HG02970 (cell line): ENCODE data around the gene MGAT4A.
"Not testable (repeated sequence)": the region's sequence is repeated elsewhere in the genome, so short reads cannot be mapped to it uniquely, and the experiment has no call there.

ENCODE experiments used
- ATAC-seq: cut with Tn5 transposase; IDR thresholded peaks from one replicate; pipeline ENCODE4 v1.9.1; 2021; ENCODE audit warnings: mild to moderate bottlenecking, moderate library complexity, moderate number of reproducible peaks; ENCODE audit not compliant: unreplicated experiment, low FRiP score

MGAT4A gene

DNA sequence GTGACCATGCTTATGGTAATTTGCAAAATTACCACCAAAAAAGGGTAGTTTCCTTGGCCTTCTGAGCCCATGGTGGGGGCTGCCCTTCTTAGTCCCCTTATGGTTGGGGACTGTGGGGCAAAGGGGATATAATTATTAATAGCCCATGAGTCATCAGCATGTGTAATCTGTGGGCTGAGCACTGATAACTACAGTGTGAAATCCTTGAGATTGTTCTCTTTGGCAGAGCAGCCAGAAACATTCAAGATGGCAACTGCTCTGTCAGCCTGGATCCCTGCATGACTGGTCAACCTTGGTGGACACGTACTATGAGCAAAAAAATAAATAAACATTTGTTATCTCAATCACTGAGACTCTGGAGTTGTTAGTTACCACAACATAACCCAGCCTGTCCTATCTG lies 61.3 kb downstream of the MGAT4A start:
- no peak for ATAC-seq

DNA sequence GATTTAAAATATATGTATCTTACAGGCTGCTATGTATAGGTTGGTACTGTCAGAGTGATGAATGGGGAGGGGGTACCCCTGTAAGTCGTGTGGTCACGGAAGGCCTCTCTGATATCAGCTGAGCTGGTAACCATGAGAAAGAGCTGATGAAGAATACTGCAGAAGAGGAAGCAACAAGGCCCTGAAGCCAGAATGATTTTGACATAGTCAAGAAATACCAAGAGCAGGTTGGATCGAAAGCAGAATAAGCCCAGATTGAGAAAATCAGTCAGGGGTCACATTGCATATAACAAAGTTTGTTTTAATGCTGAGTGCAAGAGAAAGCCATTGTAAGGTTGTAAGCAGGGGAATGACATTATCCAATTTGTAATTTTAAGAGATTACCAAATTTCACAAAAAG lies 65.3 kb downstream of the MGAT4A start:
- no peak for ATAC-seq

DNA sequence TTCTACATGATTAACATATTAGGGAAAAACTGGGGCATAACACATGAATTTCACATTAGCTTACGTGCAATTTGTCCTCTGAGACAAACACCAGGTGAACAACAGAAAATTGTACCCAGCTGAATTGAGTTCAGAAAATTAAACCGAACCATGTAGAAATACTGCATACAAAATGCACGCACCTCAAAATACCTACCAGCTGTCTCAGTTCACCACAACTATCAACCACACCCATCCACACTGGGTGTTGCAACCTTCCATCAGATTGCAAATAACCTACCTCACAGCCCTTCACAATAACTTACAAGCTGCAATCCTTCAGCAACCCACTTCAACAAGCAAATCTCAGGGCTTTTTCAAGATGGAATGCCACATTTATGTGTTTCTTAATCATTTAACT lies 66.6 kb downstream of the MGAT4A start:
- no peak for ATAC-seq

DNA sequence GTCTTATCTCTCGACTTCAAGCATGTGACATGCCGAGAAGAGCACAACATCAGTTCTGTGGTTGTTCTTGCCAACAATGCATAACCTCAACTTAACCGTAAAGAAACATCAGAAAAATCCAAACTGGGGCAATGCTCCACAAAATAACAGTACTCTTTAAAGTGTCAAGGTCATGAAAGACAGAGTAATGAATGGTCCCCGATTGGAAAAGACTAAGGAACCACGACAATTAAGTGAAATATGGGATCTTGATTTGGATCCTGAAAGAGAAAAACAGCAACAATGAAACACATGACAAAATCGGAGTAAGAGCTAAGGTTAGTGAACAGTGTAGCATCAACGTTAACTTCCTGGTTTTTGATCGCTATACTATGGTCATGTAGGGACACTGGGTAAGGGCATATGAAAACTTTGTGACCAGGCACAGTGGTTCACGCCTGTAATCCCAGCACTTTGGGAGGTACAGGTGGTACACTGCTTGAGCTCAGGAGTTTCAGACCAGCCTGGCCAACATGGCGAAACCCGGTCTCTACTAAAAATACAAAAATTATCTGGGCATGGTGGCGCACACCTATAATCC lies 67.3 kb downstream of the MGAT4A start:
- no peak for ATAC-seq

DNA sequence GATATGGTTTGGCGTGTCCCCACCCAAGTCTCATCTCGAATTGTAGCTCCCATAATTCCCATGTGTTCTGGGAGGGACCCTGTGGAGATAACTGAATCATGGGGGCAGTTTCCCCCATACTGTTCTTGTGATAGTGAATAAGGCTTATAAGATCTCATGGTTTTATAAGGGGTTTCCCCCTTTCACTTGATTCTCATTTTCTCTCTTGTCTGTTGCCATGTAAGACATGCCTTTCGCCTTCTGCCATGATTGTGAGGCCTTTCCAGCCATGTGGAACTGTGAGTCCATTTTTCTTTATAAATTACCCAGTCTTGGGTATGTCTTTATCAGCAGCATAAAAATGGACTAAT lies 71.5 kb downstream of the MGAT4A start:
- not testable (repeated sequence) for ATAC-seq

DNA sequence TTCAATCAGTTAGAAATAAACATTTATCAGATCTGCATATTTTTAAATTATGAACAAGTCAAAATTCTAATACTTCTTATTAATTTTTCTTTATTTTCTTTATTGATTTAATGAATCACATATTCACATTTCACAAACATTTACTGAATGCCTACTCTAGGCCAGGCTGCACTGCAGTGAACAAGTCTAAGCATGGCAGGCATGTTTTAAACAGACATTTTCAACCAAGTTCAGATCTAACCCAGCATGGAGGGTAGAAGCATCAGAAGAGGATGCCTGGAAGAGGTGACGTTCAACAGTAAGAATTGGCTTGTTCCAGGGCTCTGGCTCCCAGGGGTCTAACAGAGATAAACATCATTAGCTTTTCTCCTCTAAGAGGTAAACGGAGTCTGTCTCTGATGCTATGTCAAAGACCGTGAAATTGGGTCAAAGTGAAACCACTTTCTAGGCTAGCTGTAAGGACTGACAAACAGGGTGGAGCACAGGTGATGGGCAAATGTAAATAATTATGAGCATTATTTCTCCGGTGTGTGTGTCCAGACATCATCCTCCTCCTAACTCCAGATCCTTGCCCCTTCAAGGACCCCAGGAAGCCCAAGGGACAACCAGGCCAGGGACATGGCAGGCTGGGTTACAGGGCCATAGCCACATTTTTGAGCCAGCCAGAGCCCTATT lies 72.0 kb downstream of the MGAT4A start:
- ATAC-seq, result no peak

DNA sequence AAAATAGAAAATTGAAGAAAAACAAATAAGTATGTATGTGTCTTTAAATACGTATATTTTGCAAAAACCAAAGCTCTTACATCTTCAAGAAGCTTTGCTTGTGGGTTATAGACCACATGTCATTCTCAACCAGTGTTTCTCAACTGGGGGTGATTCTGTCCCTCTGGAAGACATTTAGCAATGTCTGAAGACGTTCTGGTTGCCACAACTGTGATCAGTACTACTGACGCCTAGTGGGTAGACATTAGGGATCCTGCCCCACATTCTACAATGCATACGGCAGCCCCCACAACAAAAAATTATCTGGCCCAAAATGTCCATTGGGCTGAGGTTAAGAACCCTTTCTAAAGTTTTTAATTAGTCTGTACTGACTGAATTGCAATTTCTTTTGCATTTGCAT lies 74.1 kb downstream of the MGAT4A start:
- ATAC-seq, result no peak

DNA sequence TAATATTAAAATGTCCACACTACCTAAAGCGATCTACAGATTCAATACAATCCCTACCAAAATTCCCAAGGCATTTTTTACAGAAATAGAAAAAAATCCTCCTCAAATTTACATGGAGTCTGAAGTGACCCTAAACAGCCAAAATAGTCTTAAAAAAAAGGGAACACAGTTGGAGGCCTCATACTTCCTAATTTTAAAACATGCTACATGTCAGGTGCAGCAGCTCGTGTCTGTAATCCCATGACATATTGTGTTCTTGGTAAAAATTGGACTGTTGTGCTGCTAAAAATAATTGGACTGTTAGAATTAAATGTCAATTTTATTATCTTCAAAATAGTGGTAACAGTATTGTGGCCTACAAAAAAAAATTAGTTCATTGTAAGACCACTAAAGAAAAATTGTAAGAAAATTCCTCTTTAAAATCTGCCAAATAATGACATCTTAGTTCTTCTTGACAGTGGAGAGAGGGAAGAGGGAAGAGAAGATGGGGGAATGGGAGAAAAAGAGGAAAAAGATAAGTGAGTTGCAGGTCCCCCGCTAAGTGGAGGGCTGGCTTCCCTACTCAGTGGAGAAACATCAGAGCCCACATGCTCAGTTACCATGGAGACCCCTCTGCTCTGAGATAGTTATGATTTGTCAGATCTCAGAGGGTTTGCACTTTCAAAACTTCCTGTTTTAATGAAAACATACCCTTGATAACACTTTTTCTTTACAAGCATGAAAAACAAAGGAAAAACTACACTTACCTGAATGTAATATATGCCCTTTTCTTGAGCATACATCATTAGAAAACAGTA lies 76.0 kb downstream of the MGAT4A start:
- ATAC-seq, result no peak

DNA sequence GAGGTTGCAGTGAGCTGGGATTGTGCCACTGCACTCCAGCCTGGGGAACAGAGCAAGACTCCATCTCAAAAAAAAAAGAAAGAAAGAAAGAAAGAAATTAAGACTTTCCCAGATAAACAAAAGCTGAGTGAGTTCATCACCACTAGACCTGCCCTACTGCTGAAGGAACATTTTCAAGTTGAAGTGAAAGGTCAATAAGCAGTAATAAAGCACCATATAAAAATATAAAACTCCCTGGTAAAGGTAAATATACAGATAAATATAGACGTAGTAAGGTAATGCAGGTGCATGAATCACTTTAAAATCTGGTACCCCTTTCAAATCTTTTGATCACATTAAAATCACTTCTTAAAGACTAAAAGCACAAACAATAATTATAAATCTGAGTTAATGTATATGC lies 79.9 kb downstream of the MGAT4A start:
- ATAC-seq, result no peak

DNA sequence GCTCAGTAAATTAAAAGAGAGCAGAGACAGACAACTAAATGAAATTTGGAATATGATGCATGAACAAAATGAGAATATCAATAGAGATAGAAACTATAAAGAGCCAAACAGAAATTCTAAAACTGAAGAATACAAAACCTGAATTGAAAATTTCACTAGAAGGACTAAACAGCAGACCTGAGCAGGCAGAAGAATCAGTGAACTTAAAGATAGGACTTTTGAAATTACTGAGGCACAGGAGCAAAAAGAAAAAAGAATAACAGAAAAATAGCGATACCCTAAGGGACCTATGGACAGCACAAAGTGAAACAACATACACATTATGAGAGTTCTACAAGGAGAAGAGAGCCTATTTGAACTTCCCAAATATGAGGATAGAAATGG lies 80.9 kb downstream of the MGAT4A start:
- no peak for ATAC-seq

DNA sequence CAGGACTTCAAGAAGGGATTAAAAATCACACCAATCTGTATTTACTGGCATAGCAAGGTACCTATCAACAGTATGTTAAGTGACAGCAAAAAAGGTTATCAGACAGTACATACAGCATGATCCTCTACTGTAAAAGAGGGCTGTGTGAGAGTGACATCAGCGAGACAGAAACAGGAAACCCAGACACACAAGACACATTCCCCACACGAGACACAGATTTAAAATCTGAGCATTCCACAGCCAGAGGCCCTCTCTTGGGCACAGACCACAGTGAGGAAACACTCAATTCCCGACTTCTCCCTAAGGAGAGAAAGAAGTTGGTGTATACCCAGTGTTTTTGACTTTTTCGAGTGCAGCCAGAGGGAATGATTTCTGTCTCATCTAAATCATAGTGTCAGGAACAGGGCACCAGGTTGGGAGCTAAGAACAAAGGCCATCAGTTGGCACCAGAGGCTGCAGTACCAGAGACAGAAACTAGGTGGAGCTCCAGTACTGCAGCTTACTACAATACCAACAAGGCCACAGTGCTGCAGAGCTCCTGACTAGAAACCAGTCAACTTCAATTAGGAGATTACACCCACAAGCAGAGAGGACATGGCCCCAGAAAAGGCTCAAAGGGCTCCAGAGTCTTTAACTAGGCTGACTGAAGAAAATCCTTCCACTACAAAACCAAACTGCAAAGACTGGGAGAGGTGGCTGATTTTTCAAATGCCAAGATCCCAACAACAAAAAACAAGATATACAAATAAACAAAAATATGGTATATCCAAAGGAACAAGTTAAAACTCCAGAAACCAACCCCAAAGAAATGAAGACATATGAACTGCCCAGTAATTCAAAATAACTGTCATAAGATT lies 81.6 kb downstream of the MGAT4A start:
- no peak for ATAC-seq

DNA sequence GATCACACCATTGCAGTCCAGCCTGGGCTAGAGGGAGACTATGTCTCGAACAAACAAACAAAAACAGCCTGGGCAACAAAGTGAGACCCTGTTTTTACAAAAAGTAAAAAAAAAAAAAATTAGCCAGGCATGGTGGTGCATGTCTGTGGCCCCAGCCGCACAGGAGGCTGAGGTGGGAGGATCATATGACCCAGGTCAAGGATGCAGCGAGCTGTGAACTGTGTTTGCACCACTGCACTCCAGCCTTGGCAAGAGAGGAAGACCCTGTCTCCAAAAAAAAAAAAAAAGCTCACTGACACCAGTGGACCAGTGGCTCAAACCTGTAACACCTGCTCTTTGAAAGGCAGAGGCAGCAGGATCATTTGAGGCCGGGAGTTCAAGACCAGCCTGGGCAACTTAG lies 82.5 kb downstream of the MGAT4A start:
- no peak for ATAC-seq

DNA sequence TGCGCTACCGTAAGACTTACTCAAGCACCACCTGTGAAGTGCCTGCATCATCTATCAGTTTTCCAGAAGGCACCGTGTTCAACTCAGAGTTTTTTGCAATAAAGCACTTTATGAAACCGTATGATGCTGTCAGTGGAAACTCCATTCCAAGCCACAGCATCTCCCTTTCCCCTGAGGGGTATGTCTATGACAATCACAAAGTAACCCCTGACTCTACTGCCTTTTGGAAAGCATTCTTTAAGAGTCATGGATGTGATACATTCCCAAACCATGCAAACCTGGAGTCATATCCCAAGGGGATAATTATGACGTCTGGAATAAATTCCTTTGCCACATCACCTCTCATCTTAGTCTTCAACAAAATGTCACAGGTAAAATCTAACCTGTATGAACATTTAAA lies 83.3 kb downstream of the MGAT4A start:
- ATAC-seq, result no peak

DNA sequence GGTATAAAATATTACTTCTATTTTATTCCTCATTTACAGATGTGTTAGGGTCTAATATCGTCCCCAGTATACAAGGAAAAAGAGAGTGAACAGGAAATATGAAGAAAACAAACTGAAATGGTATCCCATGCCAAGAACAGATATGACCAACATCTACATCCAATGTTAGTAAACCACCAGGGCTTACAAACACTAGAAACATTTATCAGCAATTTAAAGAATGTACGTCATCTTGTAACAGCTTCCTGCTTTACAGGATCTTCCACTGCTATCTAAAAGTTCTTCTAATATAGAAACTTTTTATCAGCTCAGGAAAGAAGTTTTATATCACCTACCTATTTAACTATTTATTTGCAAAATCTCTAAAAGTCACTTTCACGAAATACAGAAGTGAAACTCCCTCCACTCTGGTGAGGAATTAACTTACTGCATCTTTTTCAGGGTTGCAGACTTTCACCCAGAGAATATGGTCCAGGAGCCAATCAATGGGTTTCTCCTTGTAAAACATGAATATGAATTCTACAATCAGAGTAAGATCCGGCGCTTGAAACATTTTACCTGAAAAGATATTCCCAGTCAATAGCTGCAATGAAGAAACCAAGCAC lies 87.3 kb downstream of the MGAT4A start:
- no peak for ATAC-seq

DNA sequence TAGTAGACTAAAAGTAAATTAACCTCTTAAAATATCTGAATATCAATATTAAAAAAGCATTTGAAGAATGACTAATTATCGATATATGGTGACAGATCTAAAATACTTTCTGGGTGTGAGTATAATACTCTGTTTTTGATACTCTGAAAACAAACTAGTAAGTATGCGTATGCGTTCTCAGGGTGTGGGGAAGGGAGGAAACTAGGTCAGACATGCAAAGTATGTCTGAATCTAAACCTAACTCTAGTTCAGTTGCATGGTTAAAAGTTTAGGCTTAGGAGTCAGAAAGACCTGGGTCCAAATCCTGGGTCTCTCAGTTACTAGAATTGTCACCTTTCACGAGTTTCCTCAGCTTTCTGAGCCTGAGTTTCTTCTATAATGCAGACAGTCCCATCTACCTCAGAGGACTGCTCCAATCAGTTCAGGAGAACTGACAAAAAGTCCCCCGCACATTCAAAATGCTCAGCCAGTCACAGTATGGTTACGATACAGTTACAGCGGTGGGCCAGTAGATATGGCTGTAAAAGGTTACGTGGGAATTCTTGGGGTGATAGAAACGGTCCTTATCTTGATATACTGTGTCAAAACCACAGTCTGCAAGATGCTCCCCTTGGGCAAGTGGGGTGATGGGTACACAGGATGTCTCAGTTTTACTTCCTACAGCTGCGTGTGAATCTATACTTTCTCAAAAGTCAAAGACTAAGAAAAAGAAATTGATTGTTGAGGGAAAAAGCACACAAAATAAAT lies 93.4 kb downstream of the MGAT4A start:
- peak; percentile 68 for ATAC-seq

DNA sequence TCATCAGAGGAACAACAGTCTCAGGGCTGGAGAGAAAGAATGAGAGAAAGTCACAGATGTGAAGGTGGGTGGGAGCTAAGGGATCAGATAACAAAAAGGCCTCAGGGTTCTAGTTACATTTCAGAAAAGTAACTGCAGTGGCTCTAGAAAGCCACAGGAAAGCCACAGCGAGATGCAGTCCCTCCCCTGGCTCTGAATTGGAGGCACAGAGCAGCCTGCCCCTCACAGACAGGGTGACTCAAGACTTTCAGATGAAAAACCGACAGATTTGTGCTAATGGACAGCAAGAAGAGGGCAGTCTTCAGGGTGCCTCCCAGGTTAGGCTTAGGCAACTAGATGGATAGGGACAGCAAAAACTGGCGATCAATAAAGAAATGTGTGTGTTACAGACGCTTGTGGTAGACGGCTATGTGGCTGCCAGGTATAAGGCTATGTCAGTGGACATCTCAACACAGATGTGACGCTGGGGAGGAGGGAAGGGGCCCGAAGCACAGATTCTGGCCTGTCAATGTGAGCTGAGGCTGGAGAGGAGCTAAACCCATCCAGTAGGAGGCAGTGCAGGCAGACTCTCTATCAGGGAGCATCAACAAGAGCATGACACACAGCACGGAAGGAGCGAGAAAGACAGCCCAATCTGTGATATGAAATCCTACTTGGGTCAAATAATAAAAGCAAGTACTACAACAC lies 96.4 kb downstream of the MGAT4A start:
- no peak for ATAC-seq

DNA sequence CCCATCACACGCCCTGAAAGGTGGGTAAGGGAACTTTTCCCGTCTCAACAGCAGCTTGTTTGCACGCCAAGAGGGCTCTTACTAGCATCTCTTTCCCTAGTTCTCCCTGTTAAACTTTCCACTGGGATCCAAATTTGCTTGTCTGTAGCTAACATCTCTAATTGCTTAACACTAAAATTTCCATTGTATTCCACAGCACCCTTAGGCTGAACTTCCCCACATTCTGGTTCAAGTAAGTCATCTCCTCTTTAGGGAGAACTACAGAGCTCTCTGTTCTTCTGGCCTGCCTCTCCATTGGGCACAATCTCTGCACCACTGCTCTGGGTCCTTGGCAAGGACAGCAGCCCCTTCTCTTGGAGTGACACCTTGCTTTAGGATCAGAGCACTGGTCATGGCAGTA lies 98.6 kb downstream of the MGAT4A start:
- ATAC-seq, result no peak

DNA sequence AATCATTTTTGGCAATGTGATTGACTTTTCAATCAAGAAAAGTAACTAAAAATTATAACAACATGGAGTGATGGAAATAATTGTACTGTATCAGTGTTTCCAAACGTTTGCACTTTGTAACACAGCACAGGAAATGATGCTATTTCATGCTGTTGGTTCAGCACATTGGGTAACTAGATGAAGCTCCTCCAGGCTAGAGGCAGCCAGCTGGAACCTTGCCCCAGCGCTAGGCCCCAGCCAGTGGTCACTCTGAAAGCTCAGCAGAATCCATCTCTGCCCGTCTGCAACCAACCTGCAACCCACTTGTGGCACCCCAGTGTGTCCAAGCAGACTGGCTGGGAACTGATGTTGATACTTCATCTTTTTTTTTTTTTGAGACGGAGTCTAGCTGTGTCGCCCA lies 107.3 kb downstream of the MGAT4A start:
- ATAC-seq, result no peak

DNA sequence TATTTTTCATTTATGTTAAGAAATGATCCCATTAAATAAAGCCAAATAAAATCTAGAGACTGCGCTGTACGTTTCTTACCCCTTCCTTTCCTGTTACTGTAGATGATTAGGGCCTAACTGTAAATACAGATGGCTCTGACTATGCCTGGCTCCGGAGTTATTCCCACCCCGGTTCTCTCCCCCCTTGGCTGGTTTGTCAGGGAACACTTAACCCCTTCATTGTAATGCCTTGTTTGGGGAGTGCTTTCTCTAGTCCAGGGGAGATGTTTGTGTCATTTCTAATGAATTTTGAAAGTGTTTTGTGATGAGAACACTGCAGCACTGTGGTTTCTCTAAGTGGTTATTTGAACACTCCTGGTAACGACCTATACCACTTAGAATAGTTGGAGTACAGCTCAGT lies 113.8 kb downstream of the MGAT4A start:
- ATAC-seq, result no peak
